ENCODE data around the gene SPEG.

- TF ChIP-seq CREB1 (IDR thresholded peaks at IDR 0.05; ENCODE audit: low read depth), result no peak
- TF ChIP-seq RAD21 (IDR thresholded peaks at IDR 0.05; ENCODE audit: low read depth), result no peak
- no peak for TF ChIP-seq USF1 (IDR thresholded peaks at IDR 0.05)
- no peak for TF ChIP-seq FOXM1 (IDR thresholded peaks at IDR 0.05; ENCODE audit: borderline replicate concordance, low read depth)
- no peak for TF ChIP-seq EP300 (IDR thresholded peaks at IDR 0.05; ENCODE audit: borderline replicate concordance)
- TF ChIP-seq NFIC (IDR thresholded peaks at IDR 0.05), result no peak
- TF ChIP-seq TAF1 (IDR thresholded peaks at IDR 0.05; ENCODE audit: low read depth), result no peak
- no peak for TF ChIP-seq REST (IDR thresholded peaks at IDR 0.05; ENCODE audit: low read depth)
Observed at GRCh38 chr2:219488844-219489194, 54.2 kb downstream of the SPEG start.
